SKM-1 (cell line): ENCODE data around the gene KIF1C.
A peak's percentile ranks its signal among the peaks of the same experiment; 100 is the strongest.

Experiments
- DNase-seq: peaks from one replicate; lab custom pipeline; 2025; ENCODE audit not compliant: unreplicated experiment; lab: John Stamatoyannopoulos, UW

Gene KIF1C

DNA sequence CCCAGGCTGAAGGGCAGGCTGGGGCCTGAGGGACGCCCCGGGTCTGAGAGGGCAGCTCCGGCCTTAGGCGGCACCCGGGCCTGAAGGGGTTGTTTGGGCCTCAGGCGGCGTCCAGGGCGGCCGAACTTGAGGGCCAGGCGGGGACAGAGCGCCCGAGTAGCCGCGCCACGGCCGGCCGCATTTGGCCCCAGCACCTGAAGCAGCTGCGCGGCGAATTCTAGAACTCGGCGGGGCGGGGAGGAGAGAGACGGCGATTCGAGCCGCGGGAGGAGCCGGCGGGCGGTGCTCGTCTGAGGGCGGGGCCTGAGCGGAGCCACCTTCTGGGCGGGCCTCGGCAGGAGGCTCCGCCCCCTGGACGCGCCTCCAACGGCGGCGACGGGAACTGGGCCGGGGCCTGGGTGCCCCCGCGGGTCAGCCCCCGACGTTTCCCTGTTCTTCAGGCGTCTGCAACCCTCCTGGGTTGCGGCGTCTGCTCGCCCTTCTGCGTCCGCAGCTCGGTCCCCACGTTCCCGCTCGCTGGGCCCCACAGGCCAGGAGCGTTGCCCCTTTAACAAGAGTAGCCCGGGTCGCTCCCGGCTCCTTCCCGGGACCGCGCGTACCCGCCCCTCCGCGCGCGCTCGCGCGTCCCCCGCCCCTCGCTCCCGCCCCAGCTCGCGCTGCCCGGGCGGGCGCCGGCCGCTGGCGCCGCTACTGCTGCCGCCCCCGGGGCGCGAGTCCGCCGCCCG is at the start of gene KIF1C, which contains the start of gene INCA1:
TSS of gene KIF1C (plus strand) at position 649 of the 725 bp plus-strand sequence. CDS start 2,297 bp downstream, outside the sequence.
TSS of gene INCA1 (minus strand) at position 221 of the 725 bp plus-strand sequence. CDS start 3,085 bp downstream, outside the sequence.
- DNase-seq, result peak; percentile 19

DNA sequence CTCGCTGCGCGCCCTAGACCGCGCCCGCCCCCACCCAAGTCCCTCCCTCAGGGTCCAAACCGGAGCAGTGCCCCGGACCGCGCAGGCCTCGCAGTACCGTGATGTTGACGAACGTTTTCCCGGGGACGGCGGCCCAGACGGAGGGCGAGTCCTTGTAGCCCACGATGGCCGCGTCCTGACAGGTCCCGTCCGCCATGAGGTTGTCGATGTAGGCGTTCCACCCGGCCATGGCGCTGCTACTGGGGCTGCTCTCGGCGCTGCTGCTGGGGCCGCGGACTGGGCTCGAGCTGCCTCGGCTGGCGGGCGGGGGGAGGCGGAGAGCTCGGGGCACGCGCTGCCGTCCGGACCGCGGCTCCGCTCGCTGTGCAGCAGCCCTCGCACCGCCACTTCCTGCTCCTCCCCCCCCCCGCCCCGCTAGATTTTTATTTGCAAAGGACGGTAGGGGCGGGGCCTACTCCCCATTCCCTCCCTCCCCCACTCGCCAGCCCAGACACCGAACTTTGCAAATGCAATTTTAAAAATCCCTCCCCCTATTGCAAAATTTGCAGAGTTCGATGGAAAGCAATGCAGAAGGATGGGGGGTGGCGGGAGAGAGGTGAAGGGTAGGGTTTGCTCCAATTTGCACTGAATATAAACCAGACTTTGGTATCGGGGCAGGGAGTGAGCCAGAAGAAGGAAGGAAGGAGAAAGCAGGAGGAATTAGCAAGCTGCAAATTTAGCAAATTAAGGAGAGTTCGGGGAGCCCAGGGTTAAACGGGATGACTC is 49.4 kb upstream of the KIF1C start, which contains the start of gene PFN1:
TSS of gene PFN1 (minus strand) at position 365 of the 765 bp plus-strand sequence. CDS start at position 229, 136 bp downstream.
- peak; percentile 70 for DNase-seq

DNA sequence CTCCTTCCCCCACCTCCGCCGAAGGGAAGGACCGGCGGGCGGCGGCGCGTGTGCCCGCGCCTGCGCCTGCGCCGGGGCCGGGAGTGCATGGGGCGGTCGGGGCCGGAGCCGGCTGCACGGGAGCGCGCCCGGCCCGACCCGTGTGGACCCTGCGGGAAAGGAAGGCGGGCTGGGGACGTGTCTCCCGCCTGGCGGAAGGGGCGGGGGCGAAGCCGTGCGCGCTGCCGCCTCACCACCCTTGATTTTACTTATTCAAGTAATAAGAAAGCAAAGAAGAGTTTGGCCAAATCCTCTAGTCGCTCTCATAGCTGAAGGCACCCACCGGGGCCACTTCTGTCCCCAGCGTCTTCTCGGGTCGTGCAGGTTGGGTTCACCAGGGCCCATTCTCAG is 48.8 kb upstream of the KIF1C start:
- no peak for DNase-seq

DNA sequence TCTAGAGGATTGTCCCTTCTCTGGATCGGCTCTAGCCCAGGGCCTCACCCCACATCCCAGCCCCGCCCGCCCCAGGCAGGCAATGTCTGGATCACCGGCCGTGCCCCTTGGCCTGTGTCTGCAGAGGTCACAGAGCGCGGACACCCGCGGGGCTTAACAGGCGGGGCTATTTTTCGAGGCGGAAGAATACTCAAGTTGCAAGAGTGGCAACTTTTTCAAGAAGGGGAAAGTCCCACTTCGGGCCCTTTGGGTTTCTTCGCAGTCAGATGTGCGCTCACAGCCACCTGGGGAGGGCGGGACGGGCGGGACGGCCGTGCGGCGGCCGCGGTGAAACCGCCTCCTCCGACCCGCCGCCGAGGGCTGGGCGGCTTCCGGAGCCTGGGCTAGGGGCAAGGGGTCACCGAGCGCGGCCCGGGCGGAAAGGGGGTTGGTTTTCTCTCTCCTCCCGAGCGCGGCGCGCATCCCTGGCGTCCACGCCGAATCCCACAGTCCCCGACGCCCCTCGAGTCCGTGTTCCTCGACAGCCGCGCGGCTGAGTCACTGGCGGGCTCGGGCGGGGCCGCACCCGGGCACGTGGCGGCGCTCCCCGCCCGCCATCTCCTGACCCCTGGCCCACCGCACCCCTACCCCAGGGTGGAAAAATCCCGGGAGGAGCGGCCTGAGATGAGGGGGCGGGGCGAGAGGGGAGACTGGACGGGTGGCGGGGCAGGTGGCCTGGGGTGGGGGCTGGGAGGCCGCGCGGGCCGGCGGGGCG is 48.3 kb upstream of the KIF1C start:
- no peak for DNase-seq

DNA sequence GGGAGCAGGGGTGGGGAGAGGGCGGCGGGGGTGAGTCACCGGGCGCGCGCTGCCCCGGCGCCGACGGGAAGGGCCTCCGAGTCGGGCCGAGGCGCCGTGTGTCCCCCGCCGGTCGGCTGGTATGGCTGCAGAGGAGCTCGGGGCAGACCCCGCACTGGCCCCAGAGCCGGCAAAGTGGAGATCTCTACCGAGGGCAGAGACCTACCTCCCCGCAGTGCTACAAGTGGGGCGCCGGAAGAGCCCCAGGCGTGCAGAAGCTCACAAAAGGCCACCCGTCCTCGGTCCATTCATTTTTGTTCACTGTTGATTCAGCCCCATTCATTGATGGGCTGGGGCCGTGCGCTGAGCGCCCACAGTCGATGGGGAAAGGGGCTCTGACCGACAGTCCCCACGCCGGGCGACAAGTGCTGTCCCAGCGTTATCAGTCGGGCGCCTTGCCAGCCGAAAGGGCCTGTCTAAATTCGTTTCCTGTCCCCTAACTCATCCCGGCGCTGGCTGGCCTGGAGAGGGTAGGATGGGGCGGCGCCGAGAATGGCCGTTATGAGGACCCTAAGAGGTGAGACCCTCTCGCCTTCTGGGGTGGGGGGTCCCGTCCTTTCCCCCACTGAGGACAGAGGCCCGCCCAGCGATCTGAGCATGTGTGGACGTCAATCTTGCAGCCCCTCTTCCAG is 47.5 kb upstream of the KIF1C start:
- no peak for DNase-seq

DNA sequence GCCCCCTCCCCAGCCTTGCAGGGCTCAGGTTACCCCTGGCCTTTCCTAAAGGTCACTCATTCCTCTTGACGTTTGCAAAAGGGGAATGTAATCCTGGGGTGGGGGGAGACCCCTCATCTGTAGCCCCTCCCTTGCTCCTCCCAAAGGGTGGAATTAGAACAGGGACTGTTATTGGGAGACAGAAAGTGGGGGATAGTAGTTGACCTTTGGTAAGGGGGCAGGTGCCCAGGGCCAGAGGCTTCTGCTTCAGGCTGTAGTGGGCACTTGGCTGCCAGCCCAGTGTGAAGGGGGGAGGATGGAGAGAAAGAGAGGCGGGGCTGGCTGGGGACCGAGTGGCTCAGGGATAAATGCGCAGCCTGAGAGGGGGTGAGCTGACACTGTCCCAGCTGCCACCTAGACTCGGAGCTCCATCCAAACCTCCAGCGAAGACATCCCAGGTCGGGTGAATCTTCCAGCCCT is 47.0 kb upstream of the KIF1C start, which contains the start of gene ENO3:
TSS of gene ENO3 (plus strand) at position 374 of the 459 bp plus-strand sequence. CDS start 711 bp downstream, outside the sequence.
- no peak for DNase-seq

DNA sequence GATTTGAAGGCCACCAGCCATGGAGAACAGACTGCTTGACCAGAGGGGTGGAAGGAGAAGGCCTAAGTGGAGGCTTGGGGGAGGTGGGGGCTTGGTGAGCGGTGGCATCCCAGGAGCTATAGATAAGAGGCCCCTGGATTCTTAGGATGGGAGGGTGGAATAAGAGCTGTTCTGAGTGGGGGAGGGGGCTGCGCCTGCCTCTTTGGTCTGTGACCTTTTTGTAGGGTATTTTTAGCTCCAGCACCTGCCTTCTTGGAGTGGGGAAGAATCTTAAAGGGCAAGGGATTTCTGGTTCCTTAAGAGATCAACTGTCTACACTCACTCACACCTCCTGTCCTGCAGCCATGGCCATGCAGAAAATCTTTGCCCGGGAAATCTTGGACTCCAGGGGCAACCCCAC is 46.3 kb upstream of the KIF1C start:
- DNase-seq, result no peak

DNA sequence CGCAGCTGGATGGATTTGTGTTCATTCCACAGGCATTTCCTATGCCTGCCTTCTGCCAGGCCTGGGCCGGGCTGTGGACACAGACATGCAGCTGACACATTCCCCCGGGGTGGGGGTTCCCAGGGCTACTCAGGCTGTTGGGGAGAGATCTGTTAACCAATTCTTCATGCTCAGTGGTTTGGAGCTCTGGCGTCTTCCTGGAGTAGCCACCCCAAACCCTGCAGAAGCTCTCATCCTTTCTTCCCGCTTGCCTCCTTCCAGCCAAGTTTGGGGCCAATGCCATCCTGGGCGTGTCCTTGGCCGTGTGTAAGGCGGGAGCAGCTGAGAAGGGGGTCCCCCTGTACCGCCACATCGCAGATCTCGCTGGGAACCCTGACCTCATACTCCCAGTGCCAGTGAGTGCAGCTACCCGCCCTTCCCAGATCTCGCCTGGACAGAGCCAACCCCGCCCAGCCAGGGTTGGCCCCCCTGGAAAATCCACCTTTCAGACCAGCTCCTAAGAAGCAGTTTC is 44.2 kb upstream of the KIF1C start:
- DNase-seq, result no peak

DNA sequence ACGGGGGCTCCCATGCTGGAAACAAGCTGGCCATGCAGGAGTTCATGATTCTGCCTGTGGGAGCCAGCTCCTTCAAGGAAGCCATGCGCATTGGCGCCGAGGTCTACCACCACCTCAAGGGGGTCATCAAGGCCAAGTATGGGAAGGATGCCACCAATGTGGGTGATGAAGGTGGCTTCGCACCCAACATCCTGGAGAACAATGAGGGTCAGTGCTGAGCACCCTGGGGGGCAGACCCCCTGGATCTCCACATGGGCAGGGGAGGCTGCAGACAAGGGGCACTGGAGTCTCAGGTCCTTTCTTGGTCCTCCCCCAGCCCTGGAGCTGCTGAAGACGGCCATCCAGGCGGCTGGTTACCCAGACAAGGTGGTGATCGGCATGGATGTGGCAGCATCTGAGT is 42.7 kb upstream of the KIF1C start:
- no peak for DNase-seq

DNA sequence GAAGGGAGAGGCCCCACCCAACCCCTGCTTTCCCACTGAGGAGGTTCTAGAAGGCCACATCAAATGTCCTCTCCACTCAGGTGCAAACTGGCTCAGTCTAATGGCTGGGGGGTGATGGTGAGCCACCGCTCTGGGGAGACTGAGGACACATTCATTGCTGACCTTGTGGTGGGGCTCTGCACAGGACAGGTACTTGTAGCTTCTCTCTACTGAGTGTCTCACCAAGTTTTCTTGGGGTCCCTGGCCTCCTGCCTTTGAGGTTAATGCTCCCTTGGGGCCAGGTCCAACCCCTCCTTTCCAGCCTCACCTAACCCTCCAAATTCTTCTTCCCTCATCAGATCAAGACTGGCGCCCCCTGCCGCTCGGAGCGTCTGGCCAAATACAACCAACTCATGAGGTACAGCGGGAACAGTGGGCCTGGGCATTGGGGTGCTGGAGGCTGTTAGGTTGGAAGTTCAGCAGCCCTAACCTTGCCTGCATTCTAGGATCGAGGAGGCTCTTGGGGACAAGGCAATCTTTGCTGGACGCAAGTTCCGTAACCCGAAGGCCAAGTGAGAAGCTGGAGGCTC is 41.2 kb upstream of the KIF1C start:
- no peak for DNase-seq

DNA sequence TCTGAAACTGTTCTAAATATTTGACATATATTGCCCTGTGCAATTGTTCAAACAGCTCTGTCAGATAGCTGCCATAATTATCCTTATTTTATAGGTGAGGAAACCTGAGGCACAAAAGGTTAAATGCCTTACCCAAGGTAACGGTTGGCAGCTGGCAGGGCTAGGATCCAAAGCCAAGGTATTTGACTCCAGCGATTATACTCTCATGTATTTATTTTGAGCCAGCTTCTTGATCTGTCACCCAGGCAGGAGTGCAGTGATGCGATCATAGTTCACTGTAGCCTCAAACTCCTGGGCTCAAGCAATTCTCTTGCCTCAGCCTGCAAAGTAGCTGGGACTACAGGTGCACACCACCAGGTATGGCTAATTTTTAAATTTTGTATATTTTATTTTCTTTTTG is 39.6 kb upstream of the KIF1C start:
- DNase-seq, result no peak

DNA sequence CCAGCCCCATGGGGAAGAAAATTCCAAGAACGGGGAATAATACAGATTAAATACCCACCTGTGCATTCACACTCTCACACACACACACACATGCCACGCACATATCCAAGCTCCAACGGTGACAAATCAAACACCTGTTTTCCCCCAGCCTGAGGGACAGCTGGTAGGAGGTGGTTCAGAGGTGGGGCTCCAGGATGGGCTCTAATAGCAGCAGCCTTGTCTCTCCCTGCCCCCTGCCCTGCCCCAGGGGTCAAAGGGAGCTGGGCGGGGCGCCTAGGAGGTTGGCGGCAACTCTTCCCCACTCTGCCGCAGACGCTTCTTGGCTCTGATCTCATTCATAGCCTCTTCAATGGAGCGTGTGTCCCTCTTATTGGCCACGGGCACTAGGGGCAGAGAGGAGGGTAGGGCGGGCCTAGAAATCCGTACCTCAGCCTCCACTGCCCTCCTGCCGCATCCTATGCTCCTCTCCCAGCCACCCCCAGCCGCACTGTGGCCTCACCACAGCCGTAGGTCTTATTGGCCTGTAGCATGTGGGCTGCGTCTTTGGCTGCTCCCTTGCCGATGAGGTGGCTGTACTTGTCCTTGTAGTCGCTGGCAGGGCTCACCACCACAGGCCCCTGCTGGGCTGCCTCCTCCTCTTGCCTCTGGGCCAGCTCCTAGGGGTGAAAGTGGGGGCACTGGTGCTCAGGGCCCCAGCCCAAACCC is 38.3 kb upstream of the KIF1C start:
- DNase-seq, result no peak

DNA sequence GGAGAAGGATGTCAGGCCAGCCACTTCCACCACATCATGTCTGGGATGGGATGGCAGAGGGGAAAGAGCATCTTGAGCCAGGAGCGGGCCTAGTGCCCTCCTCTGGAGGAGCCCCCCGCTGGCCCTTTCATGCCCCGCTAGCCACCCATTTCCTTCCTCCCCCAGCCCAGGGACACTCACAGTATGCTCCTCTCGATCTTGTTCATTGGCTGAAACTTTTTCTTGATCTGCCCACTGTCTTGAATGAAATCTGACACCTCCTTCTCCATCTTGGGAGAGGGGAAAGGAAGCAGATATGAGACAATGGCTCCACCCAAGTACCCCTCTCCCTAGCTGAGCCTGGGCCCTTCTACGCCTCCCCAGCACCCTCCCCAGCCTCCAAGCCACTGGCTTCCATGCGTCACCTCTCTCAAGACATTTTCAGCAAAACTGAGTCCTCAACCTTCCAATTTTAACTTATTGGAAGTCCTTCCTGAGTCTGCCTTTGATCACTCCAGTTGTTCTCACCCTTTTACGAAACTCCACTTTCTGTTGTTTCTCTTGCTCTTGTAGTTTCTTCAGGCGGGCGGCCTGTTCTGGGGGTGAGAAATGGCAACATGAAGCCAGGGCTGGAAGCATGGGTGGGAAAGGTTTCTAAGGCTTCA is 37.3 kb upstream of the KIF1C start:
- no peak for DNase-seq

DNA sequence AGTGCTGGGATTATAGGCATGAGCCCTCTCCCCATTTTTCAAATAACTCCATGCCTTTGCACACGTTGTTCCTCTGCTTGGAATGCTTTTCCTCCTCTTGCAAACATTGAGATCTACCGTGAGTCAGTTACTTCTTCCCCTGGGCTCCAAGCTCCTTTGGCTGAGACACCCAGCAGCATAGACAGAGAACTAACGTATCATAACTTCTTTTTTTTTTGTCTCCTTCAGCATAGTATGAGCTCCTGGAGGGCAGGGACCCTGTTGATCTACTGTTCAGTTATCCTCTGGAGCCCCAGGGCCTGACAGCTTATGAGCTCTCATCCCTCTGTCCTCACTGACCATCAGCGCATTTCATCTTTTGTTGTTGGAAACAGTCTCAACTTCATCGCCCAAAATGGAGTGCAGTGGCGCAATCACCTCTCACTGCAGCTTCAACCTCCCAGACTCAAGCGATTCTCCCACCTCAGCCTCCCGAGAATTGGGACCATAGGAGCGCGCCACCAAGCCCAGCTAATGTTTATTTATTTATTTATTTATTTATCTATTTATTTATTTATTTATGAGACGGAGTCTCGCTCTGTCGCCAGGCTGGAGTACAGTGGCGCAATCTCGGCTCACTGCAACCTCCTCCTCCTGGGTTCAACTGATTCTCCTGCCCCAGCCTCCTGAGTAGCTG is 32.3 kb upstream of the KIF1C start:
- DNase-seq, result no peak

DNA sequence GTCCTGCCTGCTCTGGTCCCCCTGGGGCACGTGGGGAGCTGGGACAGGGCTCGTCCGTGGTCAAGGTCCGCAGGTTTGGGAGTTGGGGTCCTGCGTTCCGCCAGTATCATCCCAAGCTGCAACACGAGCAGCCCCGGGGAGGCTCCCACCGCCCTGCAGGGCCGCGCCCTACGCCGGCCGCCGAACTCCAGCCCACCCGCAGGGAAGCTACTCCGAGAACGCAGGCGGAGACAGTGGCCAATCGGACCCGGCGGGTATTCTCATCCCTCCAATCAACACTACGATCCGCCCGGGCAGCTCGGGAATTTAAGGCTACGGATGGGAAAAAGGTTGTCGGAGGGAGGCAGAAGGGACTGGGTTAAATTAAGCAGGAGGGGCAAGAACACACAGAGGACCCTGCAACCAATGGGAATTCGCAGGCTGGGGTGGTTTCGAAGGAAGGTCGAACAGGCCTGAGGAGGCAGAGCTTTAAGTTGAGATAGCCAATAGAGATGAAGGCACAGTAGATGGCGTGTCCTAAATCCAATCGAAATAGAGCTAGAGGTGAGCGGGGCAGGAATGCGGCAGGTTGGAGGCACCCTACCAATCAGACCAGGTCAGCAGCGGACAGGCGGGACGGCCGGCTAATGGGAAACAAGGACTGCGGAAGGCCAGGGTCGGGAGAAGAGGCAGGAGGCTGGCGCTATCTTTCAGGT is 30.8 kb upstream of the KIF1C start:
- DNase-seq, result peak; percentile 72

DNA sequence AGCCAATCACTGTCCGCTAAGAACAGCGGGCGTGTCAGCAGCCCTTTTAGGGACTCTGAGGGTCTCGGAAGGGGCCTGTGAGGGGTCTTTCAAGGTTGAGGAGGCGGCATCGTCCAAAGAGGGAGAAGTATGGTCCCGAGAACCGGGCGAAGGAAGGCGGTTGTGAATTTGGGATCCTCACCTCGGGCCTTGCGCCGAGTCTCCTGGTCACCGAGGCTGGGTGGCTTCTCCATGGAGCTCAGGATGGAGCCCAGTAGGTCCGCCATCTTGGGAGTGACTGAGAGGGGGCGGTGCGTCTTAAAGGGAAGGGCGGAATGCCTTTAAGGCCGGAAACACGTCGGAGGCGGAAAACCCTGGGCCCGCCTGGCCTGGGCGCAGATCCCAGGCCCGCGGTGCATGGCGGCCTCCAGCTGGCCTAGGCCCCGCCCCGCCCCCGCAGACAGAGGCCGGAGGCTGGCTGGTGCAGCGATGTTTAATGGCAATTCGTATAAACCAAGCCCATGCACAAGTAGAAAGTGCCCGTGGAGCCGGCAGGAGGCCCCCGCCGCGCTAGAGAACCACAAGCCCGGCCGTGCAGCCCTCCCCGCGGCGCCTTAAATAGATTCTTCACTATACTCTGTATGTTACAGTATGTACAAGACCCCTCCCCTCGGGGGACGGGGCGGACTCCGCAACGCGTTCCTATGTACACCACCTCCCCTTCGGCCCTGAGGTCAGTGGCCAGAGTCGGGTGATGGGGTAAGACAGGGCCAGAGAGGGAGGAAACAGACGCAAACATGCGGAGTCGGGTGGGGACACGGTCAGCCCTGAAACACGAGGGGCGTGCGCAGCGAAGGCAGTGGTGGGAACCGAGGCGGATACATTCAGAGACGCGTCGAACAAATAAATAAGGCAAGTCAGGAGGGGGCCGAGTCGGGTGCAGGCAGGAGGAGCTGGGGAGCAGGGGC is 29.9 kb upstream of the KIF1C start, which contains the start of gene SPAG7:
TSS of gene SPAG7 (minus strand) at position 279 of the 947 bp plus-strand sequence. CDS start at position 266, 13 bp downstream.
- DNase-seq, result peak; percentile 46
